ENCODE measurements around the gene FAAP20. TPM values are rescaled to one million over a fixed set of nuclear protein-coding genes. Genes with fewer than 3 reads are reported as not detected.

FAAP20 gene
- total and polyA plus RNA-seq, 10 of the 15 experiments (the other 5 are each of a cell fraction or from before 2014, with no cell fraction given) = 0.79 to 91.8 (median 20.9) TPM

DNA sequence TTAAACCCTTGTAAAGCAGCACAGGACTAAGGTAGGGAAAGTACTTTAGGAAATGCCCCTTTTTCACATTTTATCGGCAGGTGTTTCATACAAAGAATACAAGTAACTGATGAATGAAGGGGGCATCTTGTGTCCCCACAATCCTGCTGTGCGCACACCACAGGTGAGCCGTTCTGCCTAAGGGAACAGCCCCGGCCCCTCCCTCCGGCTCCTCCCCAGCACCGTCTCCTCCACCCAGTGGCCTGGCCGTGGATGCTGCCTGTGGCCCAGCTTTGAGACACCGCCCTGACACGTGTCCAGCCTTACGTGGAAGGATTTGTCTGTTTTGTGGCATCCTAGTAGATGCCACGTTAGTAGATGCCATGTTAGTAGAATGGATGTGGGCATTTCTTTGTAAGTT, 12.8 kb downstream of the FAAP20 start (continued):
- TF ChIP-seq ETV6 (conservative IDR thresholded peaks at IDR 0.05 in 1 of 2, IDR thresholded peaks at IDR 0.05 in 1 of 2; ENCODE audit: borderline replicate concordance in 1 of 2, low read depth in 1 of 2) (no peak), POLR2A (IDR thresholded peaks at IDR 0.05; ENCODE audit: low read depth, low read length) (no peak), CHD4 (IDR thresholded peaks at IDR 0.05) (no peak), CEBPB (IDR thresholded peaks at IDR 0.05; ENCODE audit: borderline replicate concordance in 1 of 2, low read depth in 2 of 2, low read length in 2 of 2) (no peak)

DNA sequence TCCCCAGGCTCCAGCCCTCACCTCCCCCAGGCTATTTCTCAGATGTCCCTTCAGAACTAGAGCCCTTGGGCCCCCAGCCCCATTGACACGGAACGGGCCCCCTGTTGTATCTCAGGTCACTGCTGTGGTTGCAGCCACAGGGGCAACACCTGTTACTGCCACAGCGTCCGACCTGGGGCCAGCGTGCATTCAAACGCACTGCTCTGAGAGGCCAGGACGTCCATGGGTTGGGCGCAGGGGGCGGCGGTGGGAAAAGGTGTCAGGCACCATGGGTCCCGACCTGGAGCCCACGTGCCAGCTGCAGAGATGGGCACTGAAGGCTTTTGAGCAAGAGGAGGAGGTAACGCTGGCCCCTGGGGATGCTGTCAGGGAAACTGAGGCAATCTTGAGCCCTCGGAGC, 13.3 kb downstream of the FAAP20 start:
- Histone ChIP-seq H4K20me1 (ENCODE audit: control insufficient read depth, insufficient read depth) (no peaks in the 10 kb centered on the region), H3K4me2 (ENCODE audit: control insufficient read depth, insufficient read depth) (no peak overlapping the region), H3K36me3 (ENCODE audit: control insufficient read depth in 2 of 2, insufficient read depth in 2 of 2, low read length in 1 of 2) (no peaks in the 10 kb centered on the region), H2AFZ (ENCODE audit: control insufficient read depth, low read depth, low read length) (no peak overlapping the region), H3K27ac (ENCODE audit: control insufficient read depth, insufficient read depth) (no peak overlapping the region), H3K9me3 (replicated peaks; ENCODE audit: control insufficient read depth, insufficient read depth, low read length) (no peaks in the 10 kb centered on the region), H3K27me3 (replicated peaks in 1 of 2; ENCODE audit: control insufficient read depth in 2 of 2, insufficient read depth in 2 of 2, low read length in 1 of 2) (no peaks in the 10 kb centered on the region), H3K79me2 (ENCODE audit: control insufficient read depth, insufficient read depth, low read length) (no peaks in the 10 kb centered on the region), H3K9ac (ENCODE audit: control insufficient read depth, insufficient read depth, low read length) (no peak overlapping the region), H3K4me1 (ENCODE audit: control insufficient read depth, insufficient read depth, low read length) (no peaks in the 10 kb centered on the region), H3K4me3 (no peak overlapping the region)
- ChIA-PET RAD21 (ENCODE audit: unreplicated experiment) (no interaction called here), CTCF (no interaction called here), POLR2A (no interaction called here), SMC1A (ENCODE audit: uncharacterized antibody, unreplicated experiment) (no interaction called here)
- TF ChIP-seq IRF5 (IDR thresholded peaks at IDR 0.05; ENCODE audit: borderline replicate concordance) (no peak), KAT2A (conservative IDR thresholded peaks at IDR 0.05; ENCODE audit: control insufficient read depth, low read depth, low read length) (no peak), RUNX3 (IDR thresholded peaks at IDR 0.05; ENCODE audit: low read length) (no peak), TBL1XR1 (IDR thresholded peaks at IDR 0.05; ENCODE audit: low read depth, low read length) (no peak), TCF7 (IDR thresholded peaks at IDR 0.05; ENCODE audit: borderline replicate concordance) (no peak)
- DNase-seq (ENCODE audit: low read depth, low spot score) = no peak
- no peak for FAIRE-seq
- no TSS peak for BruUV-seq (replicated peaks)
- WGBS (ENCODE audit: insufficient coverage, insufficient replicate concordance, low lambda C conversion rate, missing lambda C conversion rate) = 90% methylated on average over 6 of the region's 14 CpGs
- intact Hi-C loops (cut with micrococcal nuclease; ENCODE audit: unreplicated experiment) (no loop called here), in situ Hi-C loops (cut with MboI) (no loop called here)
- no peak for ATAC-seq

Data from GM12878 (cell line).